CD4-positive, alpha-beta T cell treated with Interleukin-12 subunit alpha and Interleukin-12 subunit beta, for 1 hour (primary cell): ENCODE measurements around the gene PKIB.
A peak's percentile ranks its signal among the peaks of the same experiment; 100 is the strongest.
"Not testable (repeated sequence)": the region's sequence is repeated elsewhere in the genome, so short reads cannot be mapped to it uniquely, and the experiment has no call there.

Source experiments
- DNase-seq: peaks from one replicate; pipeline ENCODE4 v3.0.0-alpha.2; 2020

Gene PKIB, protein sequence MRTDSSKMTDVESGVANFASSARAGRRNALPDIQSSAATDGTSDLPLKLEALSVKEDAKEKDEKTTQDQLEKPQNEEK

DNA sequence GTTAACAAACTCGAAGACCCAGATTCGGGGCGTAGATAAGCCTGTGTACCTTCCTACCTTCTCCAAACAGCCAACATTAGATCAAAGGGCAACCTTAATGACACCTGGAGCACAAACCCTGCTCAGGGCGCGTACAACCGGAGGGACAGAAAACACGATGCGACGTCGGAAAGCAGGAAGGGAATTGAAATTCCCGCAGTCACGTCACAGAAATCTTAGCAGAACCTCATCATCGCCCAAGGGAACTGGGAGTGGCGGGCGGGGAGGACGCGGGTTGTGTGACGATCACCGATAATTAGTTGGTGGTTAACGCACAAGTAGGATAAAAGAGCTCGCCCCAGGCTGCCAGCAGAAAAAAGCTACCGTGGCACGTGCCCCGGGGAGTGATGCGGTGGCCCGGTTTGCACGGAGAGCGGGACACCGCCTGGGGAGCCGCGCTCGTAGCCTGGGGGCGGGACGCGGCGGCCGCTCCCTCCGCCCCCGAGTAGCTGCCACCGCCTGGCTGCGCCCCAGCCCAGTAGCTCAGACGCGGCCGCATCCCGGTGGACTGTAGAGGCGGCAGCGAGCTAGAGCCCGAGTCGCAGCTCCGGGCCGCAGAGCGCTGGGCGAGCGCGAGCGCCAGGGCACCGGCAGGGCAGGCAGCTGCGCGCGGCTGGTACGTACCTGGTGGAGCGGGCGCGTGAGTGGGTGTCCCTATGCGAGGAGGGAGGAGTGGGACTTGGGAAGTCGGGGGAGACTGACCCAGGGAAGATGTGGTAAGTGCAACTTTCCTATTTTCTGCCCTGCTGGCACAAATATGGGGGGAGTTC is at the start of gene PKIB:
Gene PKIB, plus strand, starts transcription at position 525 of the 809 bp plus-strand sequence. CDS start 107,390 bp downstream, outside the sequence.
- DNase-seq, result peak; percentile 31

DNA sequence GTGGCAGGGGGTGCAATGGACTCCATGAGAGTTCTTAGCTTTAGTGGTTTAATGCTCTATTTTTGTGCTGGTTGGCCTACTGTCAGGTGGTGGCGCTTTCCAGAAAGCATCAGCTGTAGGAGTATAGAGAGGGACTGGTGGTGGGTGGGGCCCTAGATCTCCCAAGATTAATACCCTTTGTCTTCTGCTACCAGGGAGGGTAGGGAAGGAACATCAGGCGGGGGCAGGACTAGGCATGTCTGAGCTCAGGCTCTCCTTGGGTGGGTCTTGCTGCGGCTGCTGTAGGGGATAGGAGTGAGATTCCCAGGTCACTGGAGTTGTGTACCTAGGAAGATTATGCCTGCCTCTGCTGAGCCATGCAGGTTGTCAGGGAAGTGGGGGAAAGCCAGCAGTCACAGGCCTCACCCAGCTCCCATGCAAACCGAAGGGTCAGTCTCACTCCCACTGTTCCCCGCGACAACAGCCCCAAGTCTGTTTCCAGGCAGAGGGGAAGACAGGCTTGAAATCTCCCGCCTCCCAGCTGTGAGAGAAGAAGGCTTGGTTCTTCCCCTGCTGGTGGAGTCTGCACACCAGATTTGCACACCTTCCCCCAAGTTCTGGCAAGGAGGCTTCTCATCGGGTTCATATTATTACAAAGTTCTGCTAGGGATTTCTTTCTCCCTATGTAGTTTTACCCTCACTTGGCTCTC is 46.7 kb upstream of the PKIB start:
- no peak for DNase-seq

DNA sequence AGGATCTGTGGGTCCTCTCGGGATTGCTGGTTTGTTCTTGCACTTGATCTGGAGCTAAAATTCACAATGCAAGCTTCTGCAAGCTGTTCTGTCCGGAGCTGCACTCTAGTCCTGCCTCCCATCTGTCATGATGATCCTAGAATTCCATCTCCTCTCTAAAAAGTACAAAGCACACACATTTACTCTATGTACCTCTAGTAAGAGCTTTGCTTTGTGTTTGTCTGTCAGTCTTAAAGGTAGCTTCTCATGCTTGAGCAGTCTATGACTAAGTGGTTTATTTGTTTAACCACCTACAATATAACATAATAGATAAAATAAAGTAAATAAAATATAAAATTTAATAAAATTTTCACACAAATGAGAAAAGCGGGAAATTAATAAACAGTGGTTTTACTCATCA is 46.0 kb upstream of the PKIB start:
- DNase-seq, result no peak

DNA sequence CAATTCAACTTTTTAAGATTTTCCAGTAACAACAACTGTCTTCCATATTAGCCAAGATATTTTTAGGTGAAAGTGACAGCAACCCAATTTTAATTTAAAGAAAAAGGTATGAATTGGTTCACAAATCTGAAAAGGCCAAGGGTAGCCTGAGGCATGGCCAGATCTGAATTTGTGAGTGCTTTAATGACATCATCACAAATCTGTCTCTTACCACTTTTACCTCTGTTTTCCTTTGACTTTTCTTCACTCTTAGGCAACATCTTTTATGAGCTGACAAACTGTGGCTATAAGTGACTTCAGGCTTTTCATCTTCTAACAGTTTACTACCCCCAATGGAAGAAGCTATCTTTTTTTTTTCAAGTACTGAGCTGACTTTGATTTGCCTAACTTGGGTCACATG is 44.5 kb upstream of the PKIB start:
- DNase-seq, result no peak

DNA sequence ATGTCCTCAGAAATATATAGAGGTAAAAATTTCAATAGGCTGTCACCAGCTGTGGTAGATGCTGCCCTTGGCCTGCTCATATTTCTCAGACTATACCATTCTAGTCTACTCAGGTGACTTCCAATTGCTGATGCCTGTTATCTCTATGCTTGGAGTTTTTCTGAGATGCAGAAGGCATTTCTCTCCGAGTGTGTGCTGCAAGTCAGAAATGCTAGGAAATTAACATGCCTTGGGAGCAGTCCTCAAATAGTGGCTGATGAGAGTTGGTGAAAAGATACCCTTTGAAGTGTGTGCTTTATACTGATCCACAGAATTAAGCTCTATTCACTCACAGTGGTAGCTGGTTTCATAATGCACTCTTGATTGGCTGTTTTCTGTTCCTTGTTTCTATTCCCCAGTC is 43.2 kb upstream of the PKIB start:
- DNase-seq, result no peak

DNA sequence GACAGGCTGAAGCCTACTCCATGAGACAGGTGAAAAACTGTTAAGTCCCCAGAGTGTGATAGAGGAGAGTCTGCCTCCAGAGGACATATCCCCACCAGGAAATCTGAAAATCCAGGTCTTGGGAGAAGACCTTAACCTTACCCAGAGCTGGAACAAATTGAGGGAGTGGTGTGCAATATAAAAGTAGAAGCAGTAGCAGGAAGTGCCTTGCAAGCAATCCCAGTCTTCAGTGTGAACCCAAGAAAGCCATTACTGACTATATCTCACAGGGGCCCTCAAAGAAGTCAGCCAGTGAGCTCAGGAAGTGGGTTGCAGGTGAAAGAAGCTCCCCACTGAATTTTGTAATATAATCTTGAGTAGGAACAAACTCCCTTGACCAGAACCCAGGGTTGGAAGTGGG is 41.9 kb upstream of the PKIB start:
- no peak for DNase-seq

DNA sequence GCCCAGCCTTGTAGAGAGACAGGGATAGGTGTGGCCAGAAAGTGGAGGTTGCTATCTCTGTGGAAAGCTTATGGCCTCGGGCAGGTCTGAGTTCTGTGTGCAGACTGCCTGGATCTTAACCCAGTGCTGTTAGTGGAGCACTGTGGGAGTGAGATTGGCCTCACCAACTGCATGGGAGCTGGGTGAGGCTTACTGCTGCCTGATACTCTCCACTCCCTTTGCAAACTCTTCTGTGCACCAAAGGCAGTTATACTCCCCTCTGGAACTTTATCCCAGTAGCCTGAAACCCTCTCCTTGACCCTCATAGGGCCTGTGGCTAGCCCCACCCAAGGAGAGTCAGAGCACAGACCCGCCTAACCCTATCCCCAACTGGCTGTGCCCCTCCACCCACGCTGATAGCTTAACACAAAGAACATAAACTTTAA is 41.4 kb upstream of the PKIB start:
- DNase-seq, result no peak

DNA sequence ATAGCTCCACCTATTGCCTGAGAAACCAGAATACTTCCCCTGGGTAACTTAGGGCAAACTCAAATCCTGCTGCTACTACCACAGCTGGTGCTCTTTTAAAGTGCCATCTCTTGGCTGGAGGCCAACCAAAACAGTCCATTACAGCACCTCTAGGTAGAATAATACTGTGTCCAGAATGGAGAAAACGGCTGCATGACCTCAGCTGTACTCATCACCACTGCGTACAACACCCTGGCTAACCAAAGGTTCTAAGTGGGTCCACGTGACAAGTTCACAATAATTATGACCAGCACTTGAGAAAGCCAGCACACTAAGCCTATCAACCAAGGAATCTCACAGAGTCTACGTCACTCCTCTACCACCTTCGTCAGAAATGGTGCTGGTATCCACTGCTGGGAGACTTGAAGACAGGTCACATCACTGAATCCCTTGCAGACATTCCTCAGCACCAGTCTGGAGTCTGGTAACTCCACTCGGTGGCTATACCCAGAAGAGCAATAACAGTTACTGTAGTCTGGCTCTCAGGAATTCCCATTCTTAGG is 40.9 kb upstream of the PKIB start:
- DNase-seq, result no peak

DNA sequence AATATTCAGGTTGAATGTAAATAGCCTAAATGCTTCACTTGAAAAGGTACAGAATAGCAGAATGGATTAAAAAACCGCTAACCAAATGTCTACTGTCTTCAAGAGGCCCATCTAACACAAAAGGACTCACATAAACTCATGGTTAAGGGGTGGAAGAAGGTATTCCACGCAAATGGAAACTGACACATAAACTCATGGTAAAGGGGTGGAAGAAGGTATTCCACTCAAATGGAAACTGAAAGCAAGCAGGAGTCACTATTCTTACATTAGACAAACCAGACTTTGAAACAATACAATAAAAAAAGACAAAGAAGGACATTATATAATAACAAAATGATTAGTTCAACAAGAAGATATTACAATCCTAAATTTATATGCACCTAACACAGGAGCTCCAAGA is 38.3 kb upstream of the PKIB start:
- no peak for DNase-seq

DNA sequence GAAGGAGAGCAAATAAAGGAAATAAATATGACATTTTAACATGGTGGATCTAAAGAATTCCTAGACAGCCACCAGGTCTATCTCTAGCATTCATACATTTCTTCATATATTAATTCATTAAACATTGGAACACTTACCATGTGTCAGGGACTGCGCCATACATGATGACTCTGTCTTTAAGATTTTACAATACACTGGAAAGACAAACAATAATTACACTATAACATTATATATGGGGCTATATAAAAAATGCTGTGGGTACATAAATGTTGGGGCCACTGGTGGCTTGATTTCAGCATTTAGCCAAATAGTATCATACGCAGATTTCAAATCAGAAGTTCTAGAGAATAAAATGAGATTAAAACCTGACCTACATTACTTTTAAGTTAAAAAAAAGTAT is 33.3 kb upstream of the PKIB start:
- no peak for DNase-seq

DNA sequence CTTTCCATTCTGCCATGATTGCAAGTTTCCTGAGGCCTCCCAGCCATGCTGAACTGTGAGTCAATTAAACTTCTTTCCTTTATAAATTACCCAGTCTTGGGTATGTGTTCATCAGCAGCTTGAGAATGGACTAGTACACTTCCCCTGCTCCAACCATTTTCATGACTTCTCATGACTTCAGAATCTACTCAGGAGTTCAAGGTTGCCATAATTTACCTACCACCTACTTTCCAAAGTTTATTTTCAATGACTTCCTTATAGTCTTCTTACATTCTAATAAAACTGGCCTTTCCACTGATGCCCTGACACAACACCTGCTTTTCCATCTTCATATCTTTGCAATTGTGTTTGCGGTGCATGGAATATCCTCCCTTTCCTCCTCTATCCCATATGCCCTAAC is 31.2 kb upstream of the PKIB start:
- no peak for DNase-seq

DNA sequence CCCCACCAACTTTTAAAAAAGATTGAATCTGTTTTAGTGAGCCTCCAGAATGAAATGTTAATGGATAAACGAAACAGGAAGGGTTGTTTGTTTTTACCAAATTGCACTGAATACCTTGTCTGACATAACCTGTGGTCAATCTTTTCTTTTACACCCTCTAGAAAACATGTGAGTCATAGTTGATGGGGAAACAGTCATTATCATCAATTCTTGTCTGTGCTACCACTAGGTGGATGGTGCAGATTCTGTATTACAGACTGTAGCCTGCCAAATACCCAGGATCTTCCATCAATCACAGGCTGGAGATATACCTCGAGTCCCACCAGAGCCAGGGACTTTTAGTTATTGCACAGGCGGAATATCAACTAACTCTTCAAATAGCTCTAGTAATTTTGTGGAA is 29.5 kb upstream of the PKIB start:
- no peak for DNase-seq

DNA sequence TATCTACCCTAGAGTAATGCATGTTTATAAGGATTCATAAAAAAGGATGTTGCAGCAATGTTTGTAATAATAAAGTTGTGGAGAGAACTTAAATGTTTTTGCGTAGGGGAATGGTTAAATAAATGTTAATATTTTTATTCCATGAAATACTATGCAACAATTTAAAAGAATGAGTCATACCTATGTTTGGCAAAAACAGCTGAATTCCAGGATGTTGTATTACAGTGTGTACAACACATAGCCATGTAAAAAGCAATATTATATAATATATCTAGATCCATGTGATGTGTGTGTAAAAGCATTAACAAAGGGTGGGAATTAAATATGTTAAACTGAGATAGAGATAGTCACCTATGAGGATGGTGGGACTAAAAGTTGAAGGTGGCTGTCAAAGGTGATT is 21.1 kb upstream of the PKIB start:
- DNase-seq, result no peak

DNA sequence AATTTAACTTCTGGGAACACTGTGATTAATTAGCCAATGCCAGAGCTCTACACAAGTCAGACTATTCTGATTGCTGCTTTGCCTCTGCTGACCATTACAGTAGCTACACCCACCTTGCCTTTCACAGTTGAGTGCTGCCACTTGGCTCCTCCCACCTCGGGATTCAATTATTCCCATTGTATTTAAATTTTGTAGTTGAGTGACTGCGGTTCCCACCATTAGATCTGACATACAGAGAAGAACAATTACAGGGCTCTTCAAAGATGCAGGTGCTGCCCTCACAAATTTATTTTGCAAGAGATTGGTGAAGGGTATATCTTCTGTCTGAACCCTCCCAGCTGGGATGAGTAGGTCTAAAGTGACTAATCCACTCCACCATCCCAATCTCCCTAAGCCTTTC is 11.9 kb upstream of the PKIB start:
- not testable (repeated sequence) for DNase-seq

DNA sequence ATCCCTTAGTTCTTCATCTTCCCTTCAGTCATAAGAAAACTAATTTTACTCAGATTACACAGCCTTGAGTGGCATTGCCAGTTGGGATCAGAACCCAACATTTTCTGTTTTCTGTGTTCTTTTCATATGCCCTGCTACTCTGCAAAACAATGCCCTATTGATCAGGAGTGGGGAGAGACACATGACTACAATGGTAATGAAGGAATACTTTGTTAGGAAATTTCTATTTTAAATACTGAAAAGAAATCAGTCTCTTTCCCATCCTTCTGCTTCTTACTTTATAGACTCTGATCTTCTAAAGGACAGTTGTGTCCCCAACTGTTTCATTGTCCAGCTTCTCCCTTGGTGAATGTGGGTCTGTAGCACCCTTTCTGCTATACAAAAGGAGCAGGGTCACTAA is 5.5 kb upstream of the PKIB start:
- DNase-seq, result no peak

DNA sequence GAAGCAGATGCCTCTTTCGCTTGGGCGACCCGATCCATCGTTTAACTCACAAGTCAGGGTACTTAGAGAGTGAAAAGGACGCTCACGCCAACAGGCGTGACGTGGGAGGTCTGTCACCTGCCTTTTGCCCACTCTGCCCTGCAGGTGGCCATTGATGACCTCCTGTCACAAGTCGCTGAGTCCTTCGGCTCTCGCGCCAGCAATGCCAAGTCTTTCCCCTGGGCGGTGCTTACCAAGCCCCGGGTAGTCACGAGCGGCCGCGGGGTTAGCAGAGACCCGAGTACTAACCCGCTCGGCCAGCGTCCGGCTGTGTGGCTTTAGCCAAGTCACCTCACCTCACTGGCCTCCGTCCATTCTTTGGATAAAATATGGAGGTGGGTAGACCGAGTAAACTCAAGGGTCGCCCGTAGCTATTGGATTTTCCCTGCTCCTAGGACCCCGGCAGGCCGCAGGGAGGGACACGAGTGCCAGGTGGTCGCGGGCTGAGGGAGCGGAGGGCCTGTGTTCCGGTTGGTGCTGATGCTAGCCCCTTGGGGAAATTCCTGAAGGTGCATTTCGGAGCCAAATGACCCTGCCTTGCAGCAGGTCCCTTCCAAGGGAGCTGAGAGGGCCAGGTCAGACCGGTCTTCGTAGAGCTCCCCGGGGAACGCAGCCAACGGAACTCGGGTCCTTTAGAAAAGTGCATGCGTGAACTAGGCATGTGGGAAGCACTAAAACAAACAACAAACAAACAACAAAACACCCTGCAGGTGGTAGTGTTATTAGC is 668 bp downstream of the PKIB start:
- peak; percentile 1 for DNase-seq

DNA sequence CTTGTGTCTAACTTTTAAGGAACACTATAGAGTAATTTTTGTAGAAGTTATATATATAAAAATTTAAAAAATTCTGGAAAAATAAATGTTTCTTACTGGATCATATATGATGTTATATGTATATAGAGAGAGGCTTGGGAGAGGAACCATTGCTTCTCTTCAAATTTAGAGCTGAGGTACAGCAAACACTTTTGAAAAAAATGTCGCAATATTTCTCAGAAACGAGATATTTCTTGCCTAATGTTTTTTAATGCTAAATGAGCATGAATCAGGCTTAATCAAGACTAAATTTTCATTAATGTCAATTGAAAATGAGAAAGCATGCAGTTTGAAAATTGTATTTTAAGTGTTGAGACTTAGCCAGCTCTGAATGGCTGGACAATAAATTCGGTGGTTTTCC is 2.6 kb downstream of the PKIB start:
- no peak for DNase-seq

DNA sequence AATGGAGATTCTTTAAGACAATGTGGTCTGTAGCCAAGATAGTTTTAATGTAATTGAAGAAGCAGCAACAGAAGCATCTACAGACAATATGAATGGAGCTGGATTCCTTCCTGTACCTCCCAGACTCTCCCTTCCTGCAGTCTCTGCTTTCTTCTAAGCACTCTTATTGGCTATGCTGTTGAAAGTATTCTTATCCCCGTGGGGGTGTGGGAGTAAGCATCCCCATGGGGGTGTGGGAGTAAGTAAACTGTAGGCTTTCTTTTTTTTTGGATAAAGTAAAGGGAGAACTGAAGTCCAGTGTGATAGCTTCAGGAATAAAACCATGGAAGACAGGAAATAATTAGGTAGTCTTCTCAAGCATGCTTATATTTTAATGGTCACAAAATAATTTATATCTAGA is 4.1 kb downstream of the PKIB start:
- DNase-seq, result no peak

DNA sequence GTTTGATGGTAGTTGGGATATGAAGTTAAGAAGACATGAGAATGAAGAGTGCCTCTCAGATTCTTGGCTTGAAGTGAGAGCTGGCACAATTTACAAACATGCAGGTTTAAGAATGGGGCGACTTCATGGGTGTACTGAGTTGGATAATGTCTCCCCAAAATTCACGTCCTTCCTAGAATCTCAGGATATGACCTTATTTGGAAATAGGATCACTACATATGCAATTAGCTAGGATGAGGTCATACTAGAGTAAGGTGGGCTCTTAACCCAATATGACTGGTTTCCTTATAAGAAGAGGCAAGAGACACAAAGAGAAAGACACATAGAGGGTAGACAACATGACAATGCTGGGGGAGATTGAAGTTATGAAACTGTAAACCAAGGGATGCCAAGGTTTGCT is 5.2 kb downstream of the PKIB start:
- no peak for DNase-seq

DNA sequence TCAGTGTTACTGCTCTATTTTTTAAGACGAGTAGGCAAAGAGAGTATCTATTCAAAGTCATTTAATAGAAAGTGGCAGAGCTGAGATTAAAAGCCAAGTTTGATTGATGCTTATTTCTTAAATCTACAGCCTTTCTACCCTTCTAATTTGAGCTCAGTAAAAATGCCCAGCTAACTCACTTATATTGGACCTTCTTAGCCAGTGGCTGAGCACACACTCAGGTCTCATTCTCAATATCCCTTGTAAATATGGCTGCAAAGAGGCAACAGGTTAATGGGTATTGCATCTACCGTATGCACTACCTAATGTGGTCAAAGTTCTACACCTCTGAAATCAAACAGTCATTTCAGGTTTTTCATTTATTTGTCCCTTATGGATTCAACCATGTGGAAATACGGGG is 6.7 kb downstream of the PKIB start:
- DNase-seq, result no peak

DNA sequence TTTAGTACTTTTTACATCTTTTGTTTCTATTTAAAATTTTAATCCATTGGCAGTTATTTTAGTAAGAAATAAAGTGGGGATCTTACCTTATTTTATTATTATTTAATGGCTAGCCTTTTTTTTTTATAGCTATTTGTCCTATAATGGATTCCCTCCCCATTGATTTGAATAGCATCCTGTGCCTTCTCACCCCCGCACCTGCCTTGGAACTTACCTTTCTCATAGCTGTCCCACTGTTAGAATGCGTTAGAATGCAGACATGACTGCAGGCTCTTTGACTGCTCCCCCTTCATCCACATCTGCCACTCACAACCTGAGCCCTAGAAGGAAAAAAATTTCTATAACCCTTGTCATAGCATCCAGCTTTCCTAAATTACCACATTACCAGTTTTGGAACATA is 9.1 kb downstream of the PKIB start:
- DNase-seq, result no peak

DNA sequence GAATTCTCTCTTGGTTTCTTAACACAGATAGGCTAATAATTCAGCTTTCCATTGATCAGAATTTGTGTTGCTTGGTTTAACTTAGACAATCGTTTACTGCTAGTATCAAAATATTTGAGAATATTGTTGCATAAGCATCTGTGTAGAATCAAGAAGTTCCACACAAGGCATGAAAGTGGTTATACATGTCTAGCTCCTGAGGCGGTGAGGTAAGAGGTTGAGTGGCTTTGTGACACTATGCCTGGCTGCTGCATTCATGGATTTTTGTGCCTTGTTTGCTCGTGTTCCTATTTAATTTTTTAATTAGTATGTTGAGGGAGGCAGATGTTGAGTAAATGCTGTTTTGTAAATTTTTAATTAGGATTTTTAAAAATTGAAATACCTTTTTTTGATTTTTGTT is 10.2 kb downstream of the PKIB start:
- DNase-seq, result no peak

DNA sequence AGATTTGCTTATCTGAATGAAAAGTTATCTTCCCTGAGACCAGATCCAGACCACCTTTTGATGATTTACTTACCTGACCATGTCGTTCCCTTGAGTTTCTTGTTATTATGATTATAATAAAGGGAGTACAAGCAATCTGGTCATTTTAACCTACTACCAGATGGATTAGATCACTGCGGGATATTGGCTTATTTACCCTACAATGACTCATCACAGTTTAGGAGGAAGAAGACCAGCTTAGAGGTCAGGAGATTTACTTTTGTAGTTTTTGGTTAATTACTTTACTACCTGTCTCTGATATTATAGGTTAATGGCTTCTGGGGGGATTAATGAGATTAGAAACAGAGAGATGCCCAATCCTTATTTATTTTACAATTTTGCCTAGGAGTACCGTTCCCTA is 10.7 kb downstream of the PKIB start:
- no peak for DNase-seq
